ACHN (cell line): ENCODE measurements around the gene VAV1.
"Not testable (repeated sequence)": the region's sequence is repeated elsewhere in the genome, so short reads cannot be mapped to it uniquely, and the experiment has no call there.

Source experiments
- DNase-seq: peaks from one replicate; pipeline ENCODE4 v3.0.0-alpha.2; 2015
- in situ Hi-C: cut with HindIII; loops from 2 replicates; pipeline ENCODE4 v1.10.0; 2017; ENCODE audit warnings: low sequenced_read_pairs, low pct_ligation_motif_present, low pct_unique_long_range_greater_than_20kb

VAV1 gene

DNA sequence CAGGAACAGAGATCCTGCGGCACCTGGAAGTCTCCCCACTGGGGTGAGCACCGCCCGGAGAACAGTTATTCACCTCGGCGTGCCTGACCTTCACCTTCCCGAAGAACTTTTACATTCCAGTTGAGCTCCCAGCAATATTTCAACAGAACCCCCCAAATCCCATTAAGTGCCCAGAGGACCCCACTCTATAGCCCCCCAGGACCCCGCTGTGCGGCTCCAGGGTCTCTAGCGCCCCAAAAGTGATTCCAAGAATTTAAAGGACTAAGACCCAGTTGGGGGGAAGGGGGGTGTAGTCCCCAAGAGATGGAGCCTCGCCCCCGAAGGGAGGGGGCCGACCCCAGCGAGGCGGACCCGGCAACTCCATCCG, 35.6 kb upstream of the VAV1 start:
- in situ Hi-C loops = no loop called here
- DNase-seq = peak; percentile 19

DNA sequence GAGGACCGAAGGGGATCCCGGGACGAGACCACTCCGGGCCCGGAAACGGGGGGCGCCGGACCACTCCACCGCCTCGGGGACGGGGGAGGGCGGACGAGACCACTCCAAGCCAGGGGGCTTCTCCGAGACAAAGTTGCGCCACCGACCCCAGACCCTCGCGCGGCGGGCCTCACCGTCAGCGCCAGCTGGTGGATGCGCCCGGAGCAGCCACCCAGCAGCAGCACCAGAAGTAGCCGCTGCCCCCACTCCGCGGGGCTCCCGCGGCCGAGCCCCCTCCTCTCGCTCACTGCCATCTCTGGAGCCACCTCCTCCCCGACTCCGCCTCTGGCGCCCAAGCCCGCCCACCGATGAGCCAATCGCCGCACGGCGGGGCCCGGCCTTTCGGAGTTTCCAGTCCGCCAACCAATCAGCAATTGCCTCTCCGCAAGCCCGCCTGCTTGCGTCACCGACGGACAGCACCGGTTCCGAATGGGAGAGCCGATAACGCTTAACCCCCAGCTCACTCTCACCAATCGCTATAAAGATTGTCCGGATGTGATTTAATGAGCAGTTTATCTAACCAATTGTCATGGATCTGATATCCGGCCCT, 35.1 kb upstream of the VAV1 start, which contains the start of gene GPR108:
GPR108 (minus strand) TSS at position 297 of the 589 bp plus-strand sequence; CDS start at position 293, 4 bp downstream.
- DNase-seq = peak; percentile 99
- in situ Hi-C loops = no loop called here

DNA sequence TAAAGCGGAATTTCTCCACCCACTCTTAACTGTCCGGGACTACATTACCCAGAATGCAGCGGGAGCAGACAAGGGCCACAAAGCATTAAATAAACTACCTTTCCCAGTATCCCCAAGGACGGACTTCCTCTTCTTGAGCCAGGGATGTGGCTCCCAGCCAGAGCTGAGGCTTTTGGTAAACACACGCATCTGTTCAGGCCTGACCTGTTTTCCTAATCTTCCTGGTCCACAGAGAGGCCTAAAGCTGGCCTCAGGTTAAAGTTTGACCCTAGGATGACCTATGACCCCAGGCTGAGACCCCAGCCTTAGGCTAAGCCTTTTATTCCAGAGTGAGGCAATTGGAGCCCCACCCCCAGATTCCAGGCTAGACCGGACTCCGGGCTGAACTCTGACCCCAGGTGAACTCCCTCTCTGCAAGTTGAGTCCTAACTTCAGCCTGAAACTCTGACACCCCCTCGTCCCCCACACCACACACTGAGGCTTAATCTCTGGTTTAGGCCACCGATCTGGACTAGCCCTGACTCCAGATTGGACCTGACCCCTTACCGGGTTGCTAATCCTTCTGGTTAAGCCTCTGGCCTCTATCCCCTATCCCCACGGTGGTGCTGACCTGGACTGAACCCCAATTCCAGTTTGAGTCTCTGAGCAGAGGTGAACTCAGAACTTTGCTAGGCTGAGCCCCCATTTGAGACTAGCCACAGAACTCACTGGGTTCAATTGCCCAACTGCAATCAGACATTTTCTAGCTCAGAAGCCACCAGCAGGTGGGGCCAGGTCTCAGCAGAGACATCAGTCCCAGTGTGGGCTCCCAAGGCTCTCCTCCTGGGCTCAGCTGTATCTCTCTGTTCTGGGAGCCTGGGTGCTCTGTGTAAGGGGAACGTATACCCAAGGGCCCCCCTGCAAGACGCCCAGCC, 34.4 kb upstream of the VAV1 start:
- peak; percentile 84 for DNase-seq

DNA sequence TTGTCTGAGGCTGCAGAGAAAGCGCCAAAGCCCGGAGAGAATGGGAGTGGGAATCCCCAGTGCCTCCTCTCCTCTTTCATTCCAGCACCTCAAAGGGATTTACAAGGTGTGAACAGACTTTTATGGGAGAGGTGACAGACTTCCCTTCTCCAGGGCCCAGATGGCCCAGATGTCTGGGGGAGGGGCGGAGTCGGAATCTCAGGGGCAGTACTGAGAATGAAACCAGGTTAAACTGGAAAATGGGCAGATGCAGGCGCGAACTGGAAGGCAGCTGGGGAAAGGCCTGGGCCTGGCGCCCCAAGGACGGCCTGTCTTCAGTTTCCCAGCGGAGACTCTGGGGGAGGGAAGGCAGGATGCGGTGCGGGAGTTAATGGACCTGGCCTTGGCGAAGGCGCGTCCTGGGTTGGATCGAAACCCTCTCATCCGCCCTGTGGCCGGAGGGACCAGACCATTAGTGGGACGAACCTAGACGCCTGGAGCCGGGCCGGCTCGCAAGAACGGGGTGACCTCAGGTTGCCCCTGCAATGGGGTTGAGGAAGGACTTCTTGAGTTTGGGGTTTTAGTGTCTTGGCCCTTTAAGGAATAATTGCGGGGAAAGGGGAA, 33.6 kb upstream of the VAV1 start:
- in situ Hi-C loops = no loop called here
- DNase-seq = peak; percentile 28

More for the DNA sequence above, 34.4 kb upstream of the VAV1 start:
- in situ Hi-C loops = no loop called here

DNA sequence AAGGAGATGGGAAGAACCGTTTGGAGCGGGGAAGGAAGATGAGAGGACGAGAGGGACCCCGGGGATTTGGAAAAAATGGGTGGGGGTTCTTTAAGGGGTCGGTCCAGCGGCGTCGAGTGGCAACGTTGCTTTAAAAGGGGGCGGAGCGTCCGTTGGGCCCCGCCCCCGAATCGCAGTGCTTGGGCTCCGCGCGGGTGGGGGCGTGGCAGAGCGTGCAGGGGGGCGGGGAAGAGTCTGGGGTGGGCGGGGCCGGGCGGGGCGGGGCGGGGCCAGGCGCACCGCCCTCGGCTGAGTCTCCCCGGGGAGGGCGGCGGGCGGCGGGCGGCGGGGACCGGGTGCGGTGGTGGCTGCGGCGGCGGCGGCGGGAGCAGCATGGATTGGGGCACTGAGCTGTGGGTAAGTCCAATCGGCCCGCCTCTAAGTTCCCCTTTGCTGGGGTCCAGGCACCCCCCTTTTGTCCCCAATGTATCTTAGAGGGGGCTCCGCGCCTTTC, 33.1 kb upstream of the VAV1 start, which contains the start of gene TRIP10:
TRIP10 (plus strand) TSS at position 291 of the 493 bp plus-strand sequence; CDS start at position 373, 82 bp downstream.
- peak; percentile 75 for DNase-seq
- in situ Hi-C loops = no loop called here

DNA sequence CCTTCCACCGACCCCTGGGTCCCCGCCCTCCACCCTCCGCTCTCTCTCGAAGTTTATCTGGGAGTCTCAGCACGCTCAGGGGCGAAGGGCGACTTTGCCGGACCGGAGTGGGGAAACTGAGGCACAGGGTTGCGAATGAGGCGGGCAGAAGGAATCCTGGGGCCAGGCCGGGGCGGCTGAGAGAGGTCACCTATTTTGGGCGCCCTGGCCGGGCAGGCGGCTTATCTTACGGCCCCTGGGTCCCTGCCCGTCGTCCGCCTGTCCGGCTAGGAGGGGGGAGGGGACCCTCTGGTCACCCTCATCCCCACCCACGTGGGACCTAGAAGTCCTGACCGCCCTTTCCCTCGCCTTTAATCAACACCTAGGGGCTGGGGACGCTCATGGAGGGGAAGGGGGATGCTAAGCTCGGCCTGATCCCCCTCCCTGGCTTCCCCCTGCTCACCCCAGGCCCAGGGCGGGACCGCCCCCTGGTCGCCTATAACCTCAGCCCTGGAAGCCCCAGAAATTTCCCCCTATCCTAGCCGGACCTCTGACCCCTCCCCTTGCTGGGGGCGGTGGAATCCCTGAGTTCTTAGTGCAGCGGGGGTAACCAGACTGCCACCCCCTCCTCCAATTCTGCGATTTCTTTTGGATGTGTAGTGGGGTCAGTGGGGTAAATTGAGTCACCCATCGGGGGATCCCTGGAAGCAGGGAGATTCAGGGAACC, 32.5 kb upstream of the VAV1 start:
- in situ Hi-C loops = no loop called here
- DNase-seq = peak; percentile 28

DNA sequence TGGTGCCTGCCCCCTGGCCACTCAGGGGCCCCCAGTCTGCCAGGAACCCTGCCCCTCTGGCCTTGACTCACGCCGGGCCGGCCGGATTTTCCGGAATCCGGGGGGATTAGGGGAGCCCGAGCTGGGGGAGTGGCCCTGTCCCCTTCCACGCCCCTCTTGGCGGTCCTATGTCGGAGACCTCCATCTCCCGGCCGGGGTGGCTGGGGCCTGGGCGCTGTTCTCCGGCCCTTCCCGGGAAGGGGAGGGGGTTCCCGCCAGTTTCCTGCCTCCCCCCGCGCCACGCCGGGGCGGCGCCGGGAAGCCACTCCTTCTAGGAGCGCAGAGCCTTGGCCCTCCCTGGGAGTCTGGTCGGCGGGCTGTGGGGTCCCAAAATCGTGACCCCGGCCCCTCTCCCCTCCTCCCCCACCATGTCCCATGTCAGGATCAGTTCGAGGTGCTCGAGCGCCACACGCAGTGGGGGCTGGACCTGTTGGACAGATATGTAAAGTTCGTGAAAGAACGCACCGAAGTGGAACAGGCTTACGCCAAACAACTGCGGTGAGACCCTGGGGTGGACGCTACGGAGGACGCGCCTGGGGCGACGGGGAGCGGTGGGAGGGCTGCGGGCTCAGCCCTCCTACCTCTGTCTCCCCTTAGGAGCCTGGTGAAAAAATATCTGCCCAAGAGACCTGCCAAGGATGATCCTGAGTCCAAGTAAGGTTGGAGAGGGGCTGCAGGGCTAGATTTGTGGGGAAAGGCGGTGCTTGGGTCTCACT, 31.7 kb upstream of the VAV1 start:
- DNase-seq = peak; percentile 59
- in situ Hi-C loops = no loop called here

DNA sequence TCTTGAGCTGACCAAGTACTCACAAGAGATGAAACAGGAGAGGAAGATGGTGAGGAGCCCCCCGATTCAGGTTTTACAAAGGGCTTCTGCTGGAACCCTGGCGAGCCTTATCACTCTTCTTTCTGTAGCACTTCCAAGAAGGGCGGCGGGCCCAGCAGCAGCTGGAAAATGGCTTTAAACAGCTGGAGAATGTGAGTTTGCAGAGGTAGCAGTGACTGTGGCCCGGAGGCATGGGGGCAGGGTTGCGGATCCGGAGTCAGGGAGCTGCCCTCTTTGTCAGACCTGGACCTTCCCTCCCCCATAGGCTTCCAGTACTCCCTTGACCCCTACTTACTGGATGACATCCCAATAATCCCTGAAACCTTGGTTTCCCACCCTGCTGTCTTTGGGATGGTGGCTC, 29.4 kb upstream of the VAV1 start:
- no peak for DNase-seq
- in situ Hi-C loops = no loop called here

DNA sequence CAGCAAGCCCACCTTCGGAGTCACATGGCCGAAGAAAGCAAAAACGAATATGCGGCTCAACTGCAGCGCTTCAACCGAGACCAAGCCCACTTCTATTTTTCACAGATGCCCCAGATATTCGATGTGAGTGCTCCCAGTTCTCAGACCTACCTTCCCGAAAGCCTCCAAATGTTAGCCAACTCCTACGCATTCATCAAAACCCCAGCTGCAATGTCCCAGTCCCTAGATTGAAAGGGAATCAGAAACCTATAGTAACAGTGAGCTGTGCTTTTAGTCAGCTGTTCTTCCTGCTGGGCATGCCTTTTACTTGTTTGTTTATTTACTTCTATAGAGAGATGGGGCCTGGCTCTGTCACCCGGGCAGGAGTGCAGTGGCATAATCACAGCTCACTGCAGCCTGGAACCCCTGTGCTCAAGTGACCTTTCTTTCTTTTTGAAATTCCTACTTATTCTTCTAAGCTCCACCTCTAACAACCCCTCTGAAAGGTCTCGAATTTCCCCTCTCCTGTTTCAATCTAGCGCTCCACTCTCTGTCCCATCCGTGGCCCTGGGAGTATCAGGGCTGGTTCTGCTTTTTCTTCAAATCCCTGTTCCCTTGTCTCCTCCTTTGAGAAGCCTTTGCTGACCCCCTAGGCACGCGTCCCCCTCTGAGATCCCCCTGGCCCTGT, 28.7 kb upstream of the VAV1 start:
- in situ Hi-C loops = no loop called here
- no peak for DNase-seq

DNA sequence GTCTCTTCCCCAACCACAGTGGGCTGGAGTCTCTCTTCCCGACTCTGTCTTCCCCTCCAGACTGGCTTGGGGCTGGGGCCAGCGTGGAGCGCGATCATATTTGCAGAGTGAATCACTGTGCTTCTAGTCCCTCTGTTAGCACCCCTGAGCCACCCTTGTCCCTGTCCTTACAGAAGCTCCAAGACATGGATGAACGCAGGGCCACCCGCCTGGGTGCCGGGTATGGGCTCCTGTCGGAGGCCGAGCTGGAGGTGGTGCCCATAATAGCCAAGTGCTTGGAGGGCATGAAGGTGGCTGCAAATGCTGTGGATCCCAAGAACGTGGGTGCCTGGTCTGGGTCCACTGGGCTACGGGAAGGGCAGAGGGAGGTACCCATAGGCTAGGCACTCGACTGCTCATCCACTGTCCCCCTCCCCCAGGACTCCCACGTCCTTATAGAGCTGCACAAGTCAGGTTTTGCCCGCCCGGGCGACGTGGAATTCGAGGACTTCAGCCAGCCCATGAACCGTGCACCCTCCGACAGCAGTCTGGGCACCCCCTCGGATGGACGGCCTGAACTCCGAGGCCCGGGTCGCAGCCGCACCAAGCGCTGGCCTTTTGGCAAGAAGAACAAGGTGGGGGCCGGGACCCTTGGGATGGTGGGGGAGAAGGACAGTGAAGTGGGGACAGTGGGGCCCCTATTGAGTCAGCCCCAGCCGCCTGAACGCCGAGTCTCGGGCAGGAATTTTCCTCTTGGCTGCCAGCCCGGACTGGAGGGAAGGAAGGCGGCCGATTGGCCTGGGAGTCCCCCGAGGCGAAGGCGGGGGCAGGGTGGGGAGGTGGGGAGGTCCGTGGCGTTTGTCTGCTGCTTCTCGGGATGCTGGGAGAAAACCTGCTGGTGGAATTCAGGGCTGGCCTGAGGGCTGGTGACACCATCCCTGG, 27.9 kb upstream of the VAV1 start:
- in situ Hi-C loops = no loop called here

DNA sequence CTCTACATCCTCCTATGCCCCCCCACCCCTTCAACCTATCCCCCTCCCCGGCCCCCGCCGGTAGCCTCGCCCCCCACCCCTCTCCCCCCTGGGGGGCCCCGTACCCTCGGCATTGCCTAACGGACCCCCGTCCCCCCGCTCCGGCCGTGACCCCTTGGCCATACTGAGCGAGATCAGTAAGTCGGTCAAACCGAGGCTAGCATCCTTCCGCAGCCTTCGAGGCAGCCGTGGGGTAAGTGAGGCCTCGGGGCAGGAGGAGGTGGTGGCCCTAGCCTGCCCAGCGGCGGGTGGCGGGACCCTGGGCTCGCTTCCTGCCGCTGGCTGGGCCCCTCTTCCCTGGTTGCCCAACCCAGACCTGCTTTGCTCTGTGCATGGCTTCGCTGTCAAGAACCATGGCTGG, 26.5 kb upstream of the VAV1 start:
- in situ Hi-C loops = no loop called here
- no peak for DNase-seq

More for the DNA sequence above, 27.9 kb upstream of the VAV1 start:
- DNase-seq = peak; percentile 87

DNA sequence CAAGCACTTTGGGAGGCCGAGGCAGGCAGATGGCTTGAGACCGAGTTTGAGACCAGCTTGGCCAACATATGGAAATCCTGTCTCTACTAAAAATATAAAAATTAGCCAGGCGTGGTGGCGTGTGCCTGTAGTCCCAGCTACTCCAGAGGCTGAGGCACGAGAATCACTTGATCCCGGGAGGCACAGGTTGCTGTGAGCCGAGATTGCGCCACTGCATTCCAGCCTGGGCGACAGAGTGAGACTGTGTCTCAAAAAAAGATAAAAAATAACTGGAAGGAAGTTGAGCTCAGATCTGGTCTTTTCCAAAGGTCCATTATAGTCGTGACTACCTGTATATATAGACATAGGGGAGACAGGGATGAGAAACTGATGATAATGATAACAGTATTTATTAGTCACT, 24.0 kb upstream of the VAV1 start:
- in situ Hi-C loops, DNase-seq: not testable (repeated sequence)

DNA sequence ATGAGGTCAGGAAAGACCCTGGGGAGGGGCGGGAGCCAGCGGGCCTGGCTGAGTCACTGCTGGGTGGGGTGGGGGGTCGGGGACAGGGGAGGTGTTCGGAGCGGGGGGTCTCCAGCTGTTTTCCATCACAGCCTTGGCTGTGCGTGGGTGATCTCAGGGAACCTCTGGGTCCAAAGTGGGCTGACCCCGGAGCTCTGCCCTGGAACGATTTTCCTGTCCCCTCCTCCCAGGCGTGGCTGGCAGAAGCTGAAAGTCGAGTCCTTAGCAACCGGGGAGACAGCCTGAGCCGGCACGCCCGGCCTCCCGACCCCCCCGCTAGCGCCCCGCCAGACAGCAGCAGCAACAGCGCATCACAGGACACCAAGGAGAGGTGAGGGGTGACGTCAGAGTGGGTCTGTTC, 22.4 kb upstream of the VAV1 start:
- no peak for DNase-seq
- in situ Hi-C loops = no loop called here

DNA sequence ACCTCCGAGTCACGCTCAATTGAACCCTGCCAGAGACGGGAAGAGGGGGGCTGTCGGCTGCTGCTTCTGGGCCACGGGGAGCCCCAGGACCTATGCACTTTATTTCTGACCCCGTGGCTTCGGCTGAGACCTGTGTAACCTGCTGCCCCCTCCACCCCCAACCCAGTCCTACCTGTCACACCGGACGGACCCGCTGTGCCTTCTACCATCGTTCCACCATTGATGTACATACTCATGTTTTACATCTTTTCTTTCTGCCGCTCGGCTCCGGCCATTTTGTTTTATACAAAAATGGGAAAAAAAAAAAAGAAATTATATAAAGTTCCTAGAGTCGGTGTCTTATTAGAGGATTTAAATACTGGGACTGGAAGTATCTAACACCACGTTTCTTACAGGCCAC, 21.3 kb upstream of the VAV1 start:
- in situ Hi-C loops = no loop called here
- DNase-seq = no peak

DNA sequence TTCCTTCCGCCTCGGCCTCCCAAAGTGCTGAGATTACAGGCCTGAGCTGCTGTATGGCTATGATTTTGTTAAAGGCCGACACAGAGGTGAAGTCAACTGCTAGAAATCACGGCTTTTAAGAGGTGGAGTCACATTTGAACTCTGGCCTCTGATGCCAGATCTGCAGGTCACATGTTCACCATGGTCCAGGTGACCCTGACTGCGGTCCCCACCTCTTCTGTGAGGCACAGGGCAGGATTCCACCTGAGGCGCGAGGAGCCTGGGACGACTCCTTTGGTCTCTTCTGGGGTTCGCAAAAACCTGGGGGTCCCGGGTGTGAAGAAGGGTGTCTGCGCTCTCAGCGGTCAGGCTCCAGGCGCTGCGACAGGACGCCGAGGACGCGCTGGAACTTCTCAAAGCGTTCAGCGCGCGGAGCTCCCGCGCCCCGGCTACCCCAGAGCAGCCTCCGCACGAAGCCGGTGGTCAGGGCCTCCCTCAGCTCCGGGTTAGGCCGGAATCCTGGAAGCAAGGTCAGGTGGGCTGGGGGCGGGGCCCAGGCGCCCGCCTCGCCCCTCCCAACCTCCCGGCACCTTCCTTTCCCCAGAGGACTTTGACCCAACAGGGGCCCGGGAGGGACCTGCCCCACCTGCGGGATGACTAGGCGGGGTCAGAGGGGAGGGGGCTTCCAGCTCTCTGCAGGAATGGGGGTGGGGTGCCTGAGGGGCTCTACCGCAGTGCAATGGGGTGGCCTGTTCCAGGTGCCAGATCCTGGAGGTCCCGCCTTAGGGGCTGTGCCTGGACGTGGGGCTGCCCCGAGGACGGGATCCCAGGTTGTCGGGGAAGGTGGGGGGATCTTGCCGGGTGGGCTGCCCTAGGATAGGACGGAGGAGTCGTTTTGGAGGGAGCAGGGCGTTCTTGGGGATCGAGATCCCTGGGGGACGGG, 20.0 kb upstream of the VAV1 start:
- no peak for DNase-seq
- in situ Hi-C loops = no loop called here
